HUES6 (cell line): ENCODE measurements around the gene TH.

Experiments used
- H3K27ac ChIP-seq: 2 replicates; pipeline ENCODE4 v1.7.0; 2013; ENCODE audit warnings: low read depth, mild to moderate bottlenecking, low read length, inconsistent platforms
- H3K27me3 ChIP-seq: 2 replicates; pipeline ENCODE4 v1.6.1; 2013; ENCODE audit warnings: low read length; ENCODE audit not compliant: control insufficient read depth, insufficient read depth
- H3K36me3 ChIP-seq: 2 replicates; pipeline ENCODE4 v1.6.1; 2013; ENCODE audit warnings: low read length; ENCODE audit not compliant: control insufficient read depth, insufficient read depth
- H3K4me1 ChIP-seq: 2 replicates; pipeline ENCODE4 v1.6.1; 2013; ENCODE audit warnings: low read length; ENCODE audit not compliant: control insufficient read depth, insufficient read depth
- H3K4me3 ChIP-seq: 2 replicates; pipeline ENCODE4 v1.5.1; 2013; ENCODE audit warnings: low read depth, low read length
- H3K9ac ChIP-seq: one replicate; pipeline ENCODE4 v1.6.1; 2013; ENCODE audit warnings: mild to moderate bottlenecking, low read length
- H3K9me3 ChIP-seq: 2 replicates; pipeline ENCODE4 v1.6.1; 2013; ENCODE audit warnings: low read depth, low read length; ENCODE audit not compliant: control insufficient read depth, insufficient read depth

TH gene

DNA sequence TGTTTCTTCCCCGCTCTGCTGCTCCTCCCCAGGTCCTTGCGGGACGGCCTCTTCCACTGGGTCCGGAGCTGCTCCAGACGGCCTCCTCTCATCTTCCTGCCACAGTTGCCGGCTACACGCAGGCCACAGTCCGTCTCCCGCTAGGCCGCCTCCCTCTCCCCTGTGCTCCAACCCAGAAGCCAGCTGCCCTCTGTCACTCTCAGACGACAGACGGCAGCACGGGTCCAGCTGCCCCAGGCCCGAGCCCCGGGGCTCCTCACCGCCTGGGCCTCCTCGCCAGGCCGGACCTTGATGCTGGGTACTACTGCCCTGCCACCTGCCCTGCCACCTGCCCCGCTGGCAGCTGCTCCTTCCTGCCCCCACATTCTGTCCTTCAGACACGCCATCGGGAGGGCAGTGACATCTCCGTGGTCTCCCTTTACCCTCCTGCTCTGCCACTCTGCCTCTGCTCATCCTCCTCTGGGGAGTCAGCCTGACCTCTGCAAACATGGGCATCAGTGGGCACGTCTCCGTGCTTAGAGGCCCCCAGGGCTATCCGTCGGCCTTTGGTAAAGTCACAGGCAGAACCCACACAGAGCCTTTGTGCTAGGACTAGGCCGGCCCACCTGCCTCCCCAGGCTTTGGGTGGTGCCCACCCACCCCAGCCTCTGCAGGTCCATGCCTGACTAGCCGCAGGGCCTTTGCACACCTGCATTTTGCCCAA lies 43.1 kb upstream of the TH start:
- Histone ChIP-seq H3K27me3 (peaks cover 6% of the 10 kb centered on the region; the same call in 1 of the 2 replicates), H3K9ac (no peak overlapping the region), H3K27ac (no peak overlapping the region), H3K4me1 (peaks cover 17% of the 10 kb centered on the region; the same call in 1 of the 2 replicates), H3K36me3 (no peaks in the 10 kb centered on the region), H3K9me3 (no peaks in the 10 kb centered on the region), H3K4me3 (no peak overlapping the region)

DNA sequence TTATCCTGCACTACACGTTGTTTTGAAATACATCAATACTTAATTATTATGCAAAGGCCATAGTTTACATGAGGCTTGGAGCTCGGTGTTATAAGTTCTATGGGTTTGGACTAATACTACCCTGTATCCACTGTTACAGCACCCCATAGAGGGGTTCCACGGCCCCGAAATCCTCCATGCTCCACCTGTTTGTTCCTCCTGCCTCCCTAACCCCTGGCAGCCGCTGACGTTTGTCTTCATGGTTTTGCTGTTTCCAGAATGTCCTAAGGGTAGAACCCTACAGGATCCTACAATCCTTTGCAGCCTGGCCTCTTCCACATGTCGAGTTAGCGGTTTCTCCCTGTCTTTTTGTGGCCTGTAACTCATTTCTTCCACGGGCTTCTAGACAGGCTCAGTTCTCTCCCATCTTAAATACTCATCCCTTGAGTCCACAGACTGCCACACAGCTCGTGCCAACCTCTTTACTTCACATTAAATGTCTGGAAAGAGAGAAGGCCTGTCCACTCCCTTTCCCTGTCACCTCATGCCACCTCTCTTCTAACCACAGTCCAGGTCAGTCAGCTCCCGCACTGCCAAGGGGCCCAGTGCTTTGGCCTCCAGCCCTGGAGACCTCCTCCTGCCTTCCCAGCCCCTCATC lies 42.4 kb upstream of the TH start:
- H3K36me3 ChIP-seq: no peaks in the 10 kb centered on the region
- H3K4me3 ChIP-seq: no peak overlapping the region
- no peaks in the 10 kb centered on the region for H3K9me3 ChIP-seq
- no peak overlapping the region for H3K27ac ChIP-seq
- peaks cover 6% of the 10 kb centered on the region; the same call in 1 of the 2 replicates for H3K27me3 ChIP-seq
- H3K9ac ChIP-seq: no peak overlapping the region
- peaks cover 17% of the 10 kb centered on the region; the same call in 1 of the 2 replicates for H3K4me1 ChIP-seq

DNA sequence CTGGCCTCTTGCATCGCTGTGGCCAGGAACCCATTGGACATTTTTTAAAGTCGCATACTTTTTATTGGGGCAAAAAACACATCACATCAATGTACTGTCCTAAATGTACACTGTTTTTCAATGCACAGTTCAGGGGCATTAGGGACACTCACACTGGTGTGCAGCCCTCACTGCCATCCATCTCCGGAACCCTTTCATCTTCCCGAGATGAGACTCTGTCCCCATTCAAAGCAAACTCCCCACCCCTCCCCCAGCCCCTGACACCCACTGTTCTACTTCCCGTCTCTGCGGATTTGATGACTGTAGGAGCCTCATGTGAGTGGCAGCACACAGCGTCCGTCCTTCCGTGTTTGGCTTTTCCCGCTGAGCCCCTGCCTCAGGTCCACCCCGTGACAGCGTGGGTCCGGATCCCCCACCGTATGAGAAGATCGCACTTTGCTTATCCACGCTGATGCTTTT lies 41.8 kb upstream of the TH start:
- no peak overlapping the region for H3K9ac ChIP-seq
- H3K27ac ChIP-seq: no peak overlapping the region
- peaks cover 17% of the 10 kb centered on the region; the same call in 1 of the 2 replicates for H3K4me1 ChIP-seq
- no peak overlapping the region for H3K4me3 ChIP-seq
- H3K9me3 ChIP-seq: no peaks in the 10 kb centered on the region
- peaks cover 6% of the 10 kb centered on the region; the same call in 1 of the 2 replicates for H3K27me3 ChIP-seq
- H3K36me3 ChIP-seq: no peaks in the 10 kb centered on the region

DNA sequence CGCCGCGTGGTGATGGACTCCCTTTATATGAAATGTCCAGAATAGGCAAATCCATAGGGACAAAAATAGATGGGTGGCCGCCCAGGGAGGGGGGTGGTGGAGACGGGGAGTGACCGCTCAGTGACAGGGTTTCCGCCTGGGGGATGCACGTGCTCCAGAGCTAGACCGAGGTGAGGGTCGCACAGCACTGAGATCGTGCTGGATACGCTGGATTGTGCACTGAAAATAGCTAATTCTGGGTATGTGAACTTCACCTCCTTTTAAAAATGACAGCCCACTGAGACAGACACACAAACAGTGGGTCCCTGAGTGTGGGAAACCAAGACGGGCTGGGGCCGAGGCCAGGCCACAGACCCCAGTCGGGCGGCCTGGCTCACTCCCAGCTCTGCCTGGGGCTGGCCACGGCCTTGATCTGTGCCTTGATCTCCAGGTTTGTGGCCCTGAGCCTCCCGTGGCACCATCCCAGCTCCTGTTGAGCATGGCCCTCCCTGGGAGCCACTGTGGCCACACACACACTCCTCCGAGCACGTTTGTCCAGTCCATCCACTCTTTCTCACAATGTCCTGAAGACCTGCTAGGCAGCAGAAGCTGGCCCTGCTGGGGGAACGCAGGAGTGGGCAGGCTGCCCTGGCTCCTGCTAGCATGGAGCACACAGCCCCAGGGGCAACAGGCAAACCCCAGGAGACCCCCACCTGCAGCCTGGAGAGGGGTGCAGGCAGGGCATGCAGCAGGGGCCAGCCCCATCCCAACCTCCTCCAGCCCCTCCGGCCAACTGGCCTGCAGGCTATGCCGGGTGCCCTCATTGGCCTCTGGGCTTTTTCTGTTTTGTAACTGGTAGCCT lies 41.0 kb upstream of the TH start:
- Histone ChIP-seq H3K36me3 (no peaks in the 10 kb centered on the region), H3K27ac (no peak overlapping the region), H3K4me1 (peaks cover 17% of the 10 kb centered on the region; the same call in 1 of the 2 replicates), H3K4me3 (no peak overlapping the region), H3K9me3 (no peaks in the 10 kb centered on the region), H3K9ac (no peak overlapping the region), H3K27me3 (peaks cover 3% of the 10 kb centered on the region; the same call in 1 of the 2 replicates)

DNA sequence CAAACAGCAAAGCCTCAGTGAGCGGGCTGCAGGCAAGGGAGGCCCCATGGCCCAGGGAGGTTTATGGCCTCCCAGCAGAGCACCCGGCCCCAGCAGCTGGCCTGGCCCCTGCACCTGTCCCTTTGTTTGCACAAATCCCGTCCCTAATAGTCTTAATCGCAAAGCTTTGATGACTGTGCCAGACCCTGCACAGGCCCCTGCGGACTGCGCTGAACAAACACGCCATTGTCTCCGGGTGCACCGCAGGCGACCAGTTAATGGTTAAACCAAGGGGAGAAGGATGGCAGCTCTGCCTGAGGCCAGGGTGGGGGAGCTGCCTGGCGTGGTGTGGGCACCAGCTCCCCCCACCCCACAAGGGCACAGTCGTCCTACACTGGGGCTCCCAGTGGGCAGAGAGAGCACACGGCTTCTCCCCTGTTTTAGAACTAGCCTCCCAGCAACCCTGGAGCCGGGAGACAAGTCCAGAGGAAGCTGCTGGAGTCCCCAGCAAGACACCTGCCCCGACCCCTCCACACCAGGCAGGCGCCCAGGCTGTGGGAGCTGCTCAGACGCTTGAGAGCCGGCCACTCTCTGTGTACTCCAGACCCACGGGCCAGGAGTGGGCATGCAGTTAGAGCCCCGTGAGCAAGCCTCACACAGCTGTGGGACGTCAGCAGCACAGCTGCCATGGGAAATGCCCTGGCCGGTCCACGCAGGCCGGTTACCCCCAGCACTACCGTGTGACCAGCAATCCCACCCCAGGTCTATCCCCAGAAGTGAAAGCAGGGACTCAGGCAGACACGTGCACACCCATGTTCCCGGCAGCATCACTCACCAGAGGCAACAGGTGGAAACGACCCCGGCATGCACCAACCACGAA lies 39.7 kb upstream of the TH start:
- no peak overlapping the region for H3K9ac ChIP-seq
- no peaks in the 10 kb centered on the region for H3K9me3 ChIP-seq
- H3K36me3 ChIP-seq: no peaks in the 10 kb centered on the region
- no peak overlapping the region for H3K27ac ChIP-seq
- no peak overlapping the region for H3K4me3 ChIP-seq
- 0 out of 2 replicates have a peak, but pooled peaks cover 3% of the 10 kb centered on the region for H3K27me3 ChIP-seq
- peaks cover 17% of the 10 kb centered on the region; the same call in 1 of the 2 replicates for H3K4me1 ChIP-seq

DNA sequence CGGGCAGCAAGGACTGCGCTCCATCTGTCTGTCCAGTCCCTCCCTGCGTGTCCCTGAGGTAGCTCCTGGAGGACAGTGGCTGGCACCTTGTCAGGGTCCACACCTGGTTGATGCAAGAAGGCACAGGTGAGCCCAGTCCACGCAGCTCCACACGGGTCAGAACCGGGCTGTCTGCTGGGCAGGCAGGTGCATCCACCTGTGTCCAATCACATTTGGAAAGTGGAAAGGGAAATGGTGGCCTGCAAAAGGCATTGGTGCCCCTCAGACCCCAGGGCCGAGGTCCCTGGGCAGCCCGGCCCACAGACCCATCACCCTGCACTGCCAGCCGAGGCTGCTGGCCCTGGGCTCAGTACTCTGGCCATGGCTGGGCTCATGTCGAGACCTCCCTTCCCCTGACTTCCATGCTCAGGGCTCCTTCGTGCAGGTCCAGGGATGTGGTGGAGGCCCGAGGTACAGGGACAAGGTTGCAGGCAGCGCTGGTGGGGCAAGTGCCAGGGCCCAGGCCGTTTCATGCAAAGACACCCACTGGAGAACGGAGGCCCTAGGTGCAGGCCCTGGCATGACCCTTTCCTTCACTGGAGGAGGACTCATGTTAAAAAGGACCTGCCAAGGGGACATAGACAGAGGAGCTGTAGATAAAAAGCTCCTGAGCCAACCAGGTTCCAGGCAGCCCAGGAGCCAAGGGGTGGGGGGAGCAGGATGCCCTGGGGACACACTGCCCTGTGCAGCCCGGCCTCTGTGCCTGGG lies 38.9 kb upstream of the TH start:
- Histone ChIP-seq H3K9me3 (no peaks in the 10 kb centered on the region), H3K4me1 (peaks cover 17% of the 10 kb centered on the region; the same call in 1 of the 2 replicates), H3K36me3 (no peaks in the 10 kb centered on the region), H3K4me3 (no peak overlapping the region), H3K9ac (no peak overlapping the region), H3K27ac (no peak overlapping the region), H3K27me3 (0 out of 2 replicates have a peak, but pooled peaks cover 3% of the 10 kb centered on the region)

DNA sequence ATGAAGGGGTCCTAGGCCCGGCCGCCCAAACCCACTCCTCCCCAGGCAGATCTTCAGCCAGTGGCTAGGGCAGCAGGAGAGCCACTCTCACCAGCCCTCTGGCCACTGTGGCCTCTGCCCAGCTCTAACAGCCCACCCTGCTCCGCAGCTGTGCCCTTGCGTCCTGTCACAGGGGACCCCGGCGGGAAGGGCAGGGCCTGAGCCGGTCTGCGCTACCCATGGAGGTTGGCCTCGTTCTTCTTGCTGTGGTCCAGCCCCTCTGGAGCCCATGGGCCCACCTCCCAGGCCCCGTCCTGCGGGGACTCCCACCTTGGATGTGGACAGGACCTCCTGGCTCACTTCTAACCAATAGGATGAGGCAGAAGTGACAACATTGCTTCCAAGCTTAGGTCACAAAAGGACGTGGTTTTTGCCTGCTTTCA lies 38.3 kb upstream of the TH start:
- no peaks in the 10 kb centered on the region for H3K36me3 ChIP-seq
- H3K9ac ChIP-seq: no peak overlapping the region
- H3K27ac ChIP-seq: no peak overlapping the region
- H3K27me3 ChIP-seq: 0 out of 2 replicates have a peak, but pooled peaks cover 3% of the 10 kb centered on the region
- peaks cover 17% of the 10 kb centered on the region; the same call in 1 of the 2 replicates for H3K4me1 ChIP-seq
- H3K9me3 ChIP-seq: no peaks in the 10 kb centered on the region
- no peak overlapping the region for H3K4me3 ChIP-seq

DNA sequence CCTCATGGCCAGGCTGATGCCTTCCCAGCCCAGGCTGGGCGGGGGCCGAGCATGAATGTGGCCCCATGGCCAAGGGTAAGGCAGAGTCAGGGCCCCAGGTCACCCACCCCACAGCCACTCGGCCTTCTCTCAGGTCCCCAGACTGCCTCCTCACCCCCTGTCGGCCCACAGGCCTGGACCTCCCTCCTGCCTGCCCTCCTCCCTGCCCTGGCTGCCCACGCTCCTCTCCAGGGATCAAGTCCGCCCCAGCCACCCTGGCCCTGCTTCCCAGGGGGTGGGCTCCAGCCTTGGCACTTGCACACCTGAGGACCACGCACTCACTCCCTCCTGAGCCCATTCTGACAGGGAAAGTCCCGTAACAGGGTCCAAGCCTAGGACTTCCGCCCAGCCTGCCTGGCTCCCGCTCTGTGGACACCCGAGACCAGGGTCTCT lies 37.8 kb upstream of the TH start:
- H3K4me3 ChIP-seq: no peak overlapping the region
- no peak overlapping the region for H3K27ac ChIP-seq
- peaks cover 17% of the 10 kb centered on the region; the same call in 1 of the 2 replicates for H3K4me1 ChIP-seq
- H3K9me3 ChIP-seq: no peaks in the 10 kb centered on the region
- H3K36me3 ChIP-seq: no peaks in the 10 kb centered on the region
- no peak overlapping the region for H3K9ac ChIP-seq
- 0 out of 2 replicates have a peak, but pooled peaks cover 3% of the 10 kb centered on the region for H3K27me3 ChIP-seq

DNA sequence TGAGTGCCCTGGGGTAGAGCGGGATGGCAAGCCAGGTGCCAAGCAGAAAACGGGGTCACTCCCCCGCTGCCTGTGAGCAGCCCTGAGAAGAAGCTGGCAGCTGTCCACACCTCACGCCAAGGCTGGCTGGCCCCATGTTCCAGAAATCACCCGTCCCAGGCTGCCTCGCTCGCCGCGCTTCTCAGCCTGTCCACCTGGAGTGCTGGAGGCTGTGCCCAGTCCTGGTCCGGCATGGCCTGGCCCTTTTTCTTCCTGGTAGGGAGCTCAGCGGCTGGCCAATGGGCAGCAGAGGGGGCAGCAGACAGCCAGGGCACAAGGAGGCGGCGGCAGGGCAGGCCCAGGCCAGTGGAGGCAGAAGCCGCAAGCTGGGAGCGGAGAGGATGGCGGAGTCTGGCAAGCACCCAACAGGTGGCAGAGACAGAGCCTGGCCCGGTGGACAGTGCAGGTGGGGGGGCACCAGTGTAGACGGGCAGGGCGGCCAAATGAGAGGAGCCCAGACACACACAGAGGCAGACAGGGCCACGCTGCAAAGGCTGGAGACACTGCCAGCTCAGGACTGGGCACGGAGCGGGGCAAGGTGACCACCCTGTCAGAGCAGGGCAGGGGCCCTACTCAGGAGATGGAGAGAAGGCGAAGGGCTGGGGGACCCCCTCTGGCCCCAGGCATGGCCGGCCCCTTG lies 37.2 kb upstream of the TH start:
- no peaks in the 10 kb centered on the region for H3K36me3 ChIP-seq
- H3K27ac ChIP-seq: no peak overlapping the region
- no peak overlapping the region for H3K9ac ChIP-seq
- 0 out of 2 replicates have a peak, but pooled peaks cover 3% of the 10 kb centered on the region for H3K27me3 ChIP-seq
- peaks cover 12% of the 10 kb centered on the region; the same call in 1 of the 2 replicates for H3K4me1 ChIP-seq
- no peaks in the 10 kb centered on the region for H3K9me3 ChIP-seq
- H3K4me3 ChIP-seq: no peak overlapping the region
